Stimulated activated CD8-positive, alpha-beta memory T cell treated with anti-CD3 and anti-CD28 coated beads, Interleukin-15, amount 100 ng/mL, for 48 hours (primary cell): ENCODE data around the gene SRP54.
A peak's percentile ranks its signal among the peaks of the same experiment; 100 is the strongest.
"Not testable (repeated sequence)": the region's sequence is repeated elsewhere in the genome, so short reads cannot be mapped to it uniquely, and the experiment has no call there.

Experiments used
- DNase-seq, 2 donors: peaks; one replicate each; pipeline ENCODE4 v3.0.0-alpha.2; 2020; ENCODE audit warnings: low read depth in 2 of 2

The SRP54 gene

DNA sequence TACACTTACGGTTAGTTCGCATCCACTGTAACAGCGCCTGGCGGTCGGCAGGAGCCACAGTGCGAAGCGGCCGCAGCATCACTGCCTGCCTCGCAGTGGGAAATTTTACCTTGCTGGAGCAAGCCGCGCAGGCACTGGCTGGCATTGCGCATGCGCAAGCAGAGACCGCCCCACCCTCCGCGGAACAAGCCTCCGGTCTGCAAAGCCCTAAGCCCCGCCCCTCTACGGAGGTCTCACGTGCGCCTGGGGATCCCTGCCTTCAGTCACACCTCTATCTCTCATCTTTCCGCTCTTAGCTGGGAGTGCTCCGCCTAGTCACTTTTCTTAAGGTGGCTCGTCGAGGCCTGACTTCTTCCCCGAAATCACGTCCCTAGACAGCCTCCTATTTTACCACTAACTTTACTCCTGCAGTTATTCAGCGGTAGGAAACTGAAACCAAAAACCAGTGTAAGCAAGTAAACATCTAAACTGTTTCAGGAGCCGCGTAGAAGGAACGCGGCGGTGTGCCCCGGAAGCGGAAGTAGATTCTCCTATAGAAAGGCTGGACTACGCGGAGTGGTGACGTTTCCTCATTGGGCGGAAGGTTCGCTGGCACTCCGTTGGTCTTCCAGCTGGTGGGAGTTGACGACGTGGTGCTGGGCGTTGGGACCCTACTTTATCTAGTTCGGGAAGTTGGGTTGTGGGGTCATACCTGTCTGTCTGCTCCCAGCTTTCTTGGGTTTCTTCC, at the start of gene SRP54:
Gene SRP54, plus strand, starts transcription at position 572 of the 727 bp plus-strand sequence. CDS start 13,718 bp downstream, outside the sequence.
- DNase-seq: peak; percentile 100

DNA sequence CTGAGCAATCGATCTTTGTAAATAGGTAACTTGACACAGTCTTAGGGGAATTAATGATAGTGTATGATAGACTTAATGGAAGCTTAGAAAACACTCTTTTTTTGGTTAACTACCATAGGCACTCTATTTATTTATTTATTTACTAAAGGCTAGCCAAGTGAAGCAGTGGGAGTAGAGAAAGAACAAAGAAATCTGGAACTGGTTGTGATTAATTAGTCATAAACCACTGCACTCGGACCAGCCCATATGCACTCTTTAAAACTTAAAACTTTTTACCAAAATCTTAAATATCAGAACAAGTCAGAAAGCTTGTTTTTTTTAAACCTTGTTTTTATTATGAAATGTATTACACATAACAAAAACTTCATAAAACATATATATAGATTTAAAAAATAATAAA, 49.5 kb upstream of the SRP54 start:
- no peak for DNase-seq

DNA sequence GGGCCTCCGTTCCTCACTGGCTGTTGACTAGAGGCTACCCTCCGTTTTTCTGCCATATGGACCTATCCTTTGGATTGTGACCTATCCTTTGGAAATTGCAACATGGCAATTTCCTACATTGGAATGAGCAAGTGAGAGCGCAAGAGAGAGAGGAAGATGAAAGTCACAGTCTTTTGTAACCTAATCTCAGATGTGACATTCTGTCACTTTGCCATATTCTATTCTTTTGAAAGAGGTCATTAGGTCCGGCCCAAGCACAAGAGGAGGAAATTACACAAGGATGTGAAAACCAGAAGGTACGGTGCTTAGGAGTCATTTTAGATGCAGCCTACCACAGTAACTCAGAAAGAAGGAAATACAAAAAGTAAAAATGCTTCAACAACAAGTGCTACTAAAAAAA, 47.3 kb upstream of the SRP54 start:
- DNase-seq: no peak

DNA sequence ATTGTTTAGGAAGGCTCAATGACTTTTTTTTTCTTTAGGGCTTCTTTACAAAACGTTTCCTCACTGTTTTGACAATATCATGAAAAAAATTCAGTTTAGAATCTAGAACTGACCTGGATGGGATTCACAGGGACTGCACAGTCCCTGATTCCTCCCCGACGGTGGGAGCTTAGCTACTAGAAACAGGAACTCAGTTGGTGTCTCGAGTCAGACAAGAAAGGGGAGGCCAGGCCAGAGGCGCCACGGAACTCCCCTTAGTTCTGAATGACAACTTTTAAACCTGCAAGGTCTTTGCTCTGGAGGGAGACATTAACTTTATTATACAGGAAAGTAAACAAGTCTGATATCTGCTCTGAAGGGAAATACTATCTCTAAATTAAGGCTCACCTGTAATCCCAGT, 45.4 kb upstream of the SRP54 start:
- no peak for DNase-seq

DNA sequence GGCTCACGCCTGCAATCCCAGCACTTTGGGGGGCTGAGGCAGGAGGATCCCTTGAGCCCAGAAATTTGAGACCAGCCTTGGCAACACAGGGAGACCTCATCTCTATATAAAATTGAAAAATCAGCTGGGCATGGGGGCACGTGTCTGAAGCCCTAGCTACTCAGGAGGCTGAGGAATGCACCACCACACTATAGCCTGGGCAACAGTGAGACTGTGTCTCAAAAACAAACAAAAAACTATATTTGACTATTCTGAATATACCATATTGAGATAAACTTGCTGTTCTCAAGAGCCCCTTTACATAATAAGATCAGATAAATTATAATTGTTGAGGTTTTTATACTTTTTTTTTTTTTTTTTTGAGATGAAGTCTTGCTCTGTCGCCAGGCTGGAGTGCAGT, 44.9 kb upstream of the SRP54 start:
- no peak for DNase-seq

DNA sequence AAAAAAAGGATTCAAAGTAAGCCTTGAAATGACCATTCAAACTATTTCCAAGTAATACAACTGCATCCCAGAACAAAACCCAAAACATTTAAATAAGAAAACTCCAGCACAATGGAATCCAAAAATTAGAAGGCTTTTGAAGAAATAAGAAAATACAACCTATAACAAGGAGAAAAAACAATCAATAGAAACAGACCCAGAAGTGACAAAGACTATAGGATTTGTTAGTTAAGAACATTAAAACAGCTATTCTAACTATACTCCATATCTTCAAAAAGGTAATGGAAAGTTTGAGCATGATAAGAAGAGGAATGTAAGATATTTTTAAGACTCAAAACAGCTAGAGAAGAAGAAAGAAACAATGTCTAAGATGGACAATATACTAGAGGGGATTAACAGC, 39.3 kb upstream of the SRP54 start:
- DNase-seq: no peak

DNA sequence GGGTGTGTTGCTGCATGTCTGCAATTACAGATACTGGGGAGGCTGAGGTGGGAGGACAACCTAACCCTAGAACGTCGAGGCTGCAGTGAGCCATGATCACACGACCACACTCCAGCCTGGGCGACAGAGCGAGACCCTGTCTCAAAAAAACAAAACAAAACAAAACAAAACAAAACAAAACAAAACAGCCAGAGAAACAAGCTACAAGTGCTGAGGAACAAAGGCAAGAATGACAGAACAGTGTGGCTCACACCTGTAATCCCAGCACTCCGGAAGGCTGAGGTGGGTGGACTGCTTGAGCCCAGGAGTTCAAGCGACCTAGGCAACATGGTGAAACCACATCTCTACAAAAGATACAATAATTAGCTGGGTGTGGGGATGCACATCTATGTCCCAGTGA, 38.0 kb upstream of the SRP54 start:
- no peak for DNase-seq

DNA sequence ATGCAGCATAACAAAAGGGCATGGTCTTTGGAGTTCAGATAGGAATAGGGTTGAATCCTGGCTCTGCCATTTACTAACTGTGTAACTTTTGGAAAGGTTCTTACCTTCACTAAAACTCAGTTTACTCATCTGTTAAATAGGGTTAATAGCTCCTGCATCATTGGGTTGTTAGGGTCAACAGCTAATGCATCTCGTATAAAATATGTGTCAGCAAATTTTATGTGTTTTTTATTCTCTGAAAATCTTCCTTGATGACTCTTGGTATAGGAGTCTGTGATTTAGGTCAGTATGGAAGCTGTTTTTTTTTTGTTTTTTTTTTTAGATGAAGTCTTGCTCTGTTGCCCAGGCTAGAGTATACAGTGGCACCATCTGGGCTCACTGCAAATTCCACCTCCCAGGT, 36.1 kb upstream of the SRP54 start:
- no peak for DNase-seq

DNA sequence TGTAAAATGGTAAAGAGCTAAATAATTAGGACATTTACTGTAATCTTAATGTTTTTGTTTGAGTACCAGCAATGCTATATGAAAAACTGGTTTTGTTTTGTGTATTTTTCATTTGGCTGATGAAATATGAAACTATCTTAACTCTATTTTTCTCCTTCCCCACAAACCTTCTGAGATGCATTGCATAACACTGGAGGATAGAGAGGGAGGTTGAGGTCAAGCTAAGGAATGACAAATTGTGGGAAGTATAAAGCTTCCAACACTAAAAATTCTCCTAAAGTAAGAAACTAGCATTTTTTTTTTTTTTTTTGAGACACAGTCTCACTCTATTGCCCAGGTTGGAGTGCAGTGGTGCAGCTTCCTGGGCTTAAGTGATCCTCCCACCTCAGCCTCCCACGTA, 31.5 kb upstream of the SRP54 start:
- DNase-seq: no peak

DNA sequence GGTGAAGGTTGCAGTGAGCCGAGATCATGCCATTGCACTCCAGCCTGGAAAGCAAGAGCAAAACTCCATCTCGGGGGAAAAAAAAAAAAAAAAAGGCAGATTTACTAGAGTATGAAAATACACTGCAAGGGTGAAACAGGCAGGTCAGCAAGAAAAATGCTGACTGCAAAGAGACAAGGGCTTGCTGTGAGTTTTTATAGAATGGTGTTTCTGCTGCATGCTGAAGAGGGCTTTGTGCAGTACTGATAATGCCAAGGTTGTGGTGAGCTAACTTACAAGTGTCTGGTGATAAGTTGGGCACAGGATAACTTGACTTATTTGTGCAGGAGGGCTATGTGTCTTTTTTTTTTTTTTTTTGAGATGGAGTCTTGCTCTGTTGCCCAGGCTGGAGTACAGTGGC, 25.9 kb upstream of the SRP54 start:
- DNase-seq: no peak

DNA sequence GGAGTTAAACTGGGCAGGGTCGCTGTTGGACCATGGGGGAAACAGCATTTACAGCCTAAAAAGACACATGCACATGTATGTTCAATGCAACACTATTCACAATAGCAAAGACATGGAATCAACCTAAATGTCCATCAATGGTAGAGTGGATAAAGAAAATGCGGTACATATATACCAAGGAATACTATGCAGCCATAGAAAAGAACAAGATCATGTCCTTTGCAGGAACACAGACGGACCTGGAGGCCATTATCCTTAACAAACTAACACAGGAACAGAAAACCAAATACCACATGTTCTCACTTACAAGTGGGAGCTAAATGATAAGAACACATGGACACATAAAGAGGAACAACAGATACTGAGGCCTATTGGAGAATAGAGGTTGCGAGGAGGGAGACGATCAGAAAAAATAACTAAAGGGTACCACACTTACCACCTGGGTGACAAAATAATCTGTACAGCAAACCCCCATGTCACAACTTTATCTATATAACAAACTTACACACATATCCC, 25.0 kb upstream of the SRP54 start:
- DNase-seq: no peak

DNA sequence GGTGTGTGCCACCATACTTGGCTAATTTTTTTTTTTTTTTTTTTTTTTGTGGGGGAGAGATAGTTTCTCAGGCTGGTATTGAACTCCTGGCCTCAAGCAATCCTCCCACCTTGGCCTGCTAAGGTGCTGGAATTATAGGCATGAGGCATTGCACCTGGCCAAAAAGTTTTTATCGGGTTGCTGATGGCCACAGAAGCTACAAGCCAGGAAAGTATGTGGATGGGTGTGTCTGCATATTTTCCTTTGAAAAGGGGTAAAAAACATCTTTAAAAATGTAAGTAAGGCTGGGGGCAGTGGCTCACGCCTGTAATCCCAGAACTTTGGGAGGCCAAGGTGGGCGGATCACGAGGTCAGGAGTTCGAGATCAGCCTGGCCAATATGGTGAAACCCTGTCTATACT, 20.7 kb upstream of the SRP54 start:
- DNase-seq: not testable (repeated sequence)

DNA sequence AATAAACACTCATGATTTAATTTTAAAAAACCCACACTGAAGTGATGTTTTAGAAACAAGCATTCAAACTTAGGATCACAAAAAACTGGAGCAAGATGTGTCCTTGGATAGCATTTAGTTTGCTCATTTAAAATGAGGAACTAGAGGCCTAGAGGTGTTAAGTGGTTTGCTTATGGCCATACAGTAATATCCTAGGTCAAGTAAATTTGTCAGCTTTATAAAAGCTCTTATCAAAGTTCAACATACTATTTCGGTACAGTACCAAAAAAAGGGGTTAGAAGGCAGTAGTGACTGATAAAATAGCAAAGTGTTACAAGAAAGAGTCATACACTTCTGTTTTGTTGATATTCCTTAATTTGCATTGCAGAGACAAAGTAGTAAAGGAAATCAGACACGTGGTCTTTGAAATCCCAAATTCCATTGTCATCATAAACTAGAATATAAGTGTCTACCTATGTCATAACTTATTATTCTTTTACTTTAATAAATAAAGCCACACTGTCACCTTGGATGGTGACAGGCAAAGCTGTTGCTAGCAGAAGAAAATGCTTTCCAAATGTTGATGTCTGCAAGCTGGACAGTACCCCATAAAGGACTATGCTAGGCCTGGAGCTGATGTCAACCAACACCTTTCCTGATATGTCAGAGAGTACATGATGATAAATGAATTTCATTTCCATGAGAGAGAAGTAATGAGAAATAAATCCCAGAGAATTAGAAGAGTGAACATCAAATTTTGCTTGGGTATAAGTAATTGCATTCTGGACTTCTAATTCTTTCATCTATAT, 17.6 kb upstream of the SRP54 start:
- no peak for DNase-seq

DNA sequence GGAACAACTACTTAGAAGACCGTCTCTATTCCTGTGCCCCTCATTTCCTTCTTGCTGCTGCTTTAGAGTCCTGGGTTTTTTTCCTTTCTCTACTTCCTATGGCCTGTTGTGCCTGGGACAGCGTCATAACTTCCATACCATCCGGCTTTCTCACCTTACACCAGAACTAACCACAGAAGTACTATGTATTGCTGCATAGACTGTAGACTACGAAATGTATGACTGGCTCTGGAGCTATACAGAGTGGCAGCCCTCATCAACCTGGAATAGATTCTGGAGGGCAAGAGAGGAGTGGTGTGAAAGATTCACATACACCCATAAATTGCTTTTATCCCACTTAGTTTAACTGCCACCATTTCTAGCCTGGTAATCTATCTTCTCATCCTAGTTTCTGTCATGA, 16.9 kb upstream of the SRP54 start:
- no peak for DNase-seq

DNA sequence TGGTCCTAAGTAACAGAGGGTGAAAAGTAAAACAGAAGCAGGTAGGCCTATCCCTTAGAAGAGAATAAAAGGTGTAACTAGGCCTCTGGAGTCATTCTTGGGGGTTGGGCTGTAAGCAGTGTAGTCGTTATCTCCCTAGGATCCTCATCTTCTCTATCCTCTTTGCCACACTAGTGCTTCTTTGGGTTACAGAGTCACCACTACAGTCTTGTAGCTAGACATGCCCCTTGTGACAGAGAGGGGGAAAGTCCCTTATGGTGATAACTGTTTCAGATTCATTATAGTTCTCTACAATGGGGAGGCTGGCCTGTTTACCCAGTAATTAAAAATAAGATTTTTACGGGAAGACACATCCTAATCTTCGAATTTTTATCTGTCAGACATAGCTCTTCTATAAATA, 16.4 kb upstream of the SRP54 start:
- DNase-seq: no peak

DNA sequence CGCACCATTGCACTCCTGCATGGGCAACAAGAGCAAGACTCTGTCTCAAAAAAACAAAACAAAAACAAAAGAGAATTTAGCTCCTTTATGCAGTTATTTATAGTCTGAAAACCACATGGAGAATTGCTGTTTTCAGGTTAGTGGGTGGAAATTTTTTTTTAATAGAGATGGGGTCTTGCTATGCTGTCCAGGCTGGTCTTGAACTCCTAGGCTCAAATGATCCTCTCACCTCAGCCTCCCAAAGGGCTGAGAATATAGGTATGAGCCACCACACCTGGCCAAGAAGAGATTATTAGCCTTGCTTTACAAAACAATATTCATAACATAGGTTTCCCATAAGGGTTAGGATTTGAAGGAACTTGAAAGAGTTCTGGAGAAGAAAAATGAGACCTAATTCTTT, 12.1 kb upstream of the SRP54 start:
- no peak for DNase-seq

DNA sequence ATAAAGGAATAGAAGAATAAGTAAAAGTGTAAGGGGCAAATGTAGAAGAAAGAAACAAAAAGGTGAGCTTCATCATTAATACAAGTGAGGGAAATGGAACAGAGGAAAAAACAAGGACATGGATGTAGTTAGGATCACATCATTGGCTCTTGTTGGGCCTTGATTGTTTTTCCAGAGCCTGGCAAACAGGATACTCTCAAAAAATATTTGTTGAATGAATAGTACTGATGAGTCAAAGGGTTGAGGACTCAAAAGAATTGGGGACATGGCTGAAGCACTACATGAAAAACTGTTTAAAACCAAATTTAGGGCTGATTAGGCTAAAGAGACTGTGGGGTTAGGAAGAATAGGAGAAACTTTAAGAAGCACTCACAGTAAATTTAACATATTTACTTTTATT, 11.4 kb upstream of the SRP54 start:
- DNase-seq: no peak

DNA sequence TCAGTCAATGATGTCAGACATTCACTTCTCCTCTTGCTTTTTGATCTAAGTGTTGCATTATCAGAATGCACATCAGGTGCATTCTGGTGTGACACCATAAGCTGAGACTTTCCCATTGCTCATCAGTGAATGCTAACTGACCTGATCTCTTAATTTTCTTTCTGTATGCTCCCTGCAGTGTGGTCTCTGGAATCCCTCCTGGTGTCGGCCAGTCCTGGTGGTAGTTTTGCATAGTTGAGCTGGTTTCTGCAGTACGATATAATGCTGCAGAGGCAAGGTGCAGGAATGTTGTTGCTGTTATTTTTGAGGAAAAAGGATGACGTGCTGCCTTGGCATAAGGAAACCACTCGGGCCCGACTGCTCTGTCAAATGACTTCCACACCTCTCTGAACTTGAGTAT, 11.0 kb upstream of the SRP54 start:
- DNase-seq: no peak

DNA sequence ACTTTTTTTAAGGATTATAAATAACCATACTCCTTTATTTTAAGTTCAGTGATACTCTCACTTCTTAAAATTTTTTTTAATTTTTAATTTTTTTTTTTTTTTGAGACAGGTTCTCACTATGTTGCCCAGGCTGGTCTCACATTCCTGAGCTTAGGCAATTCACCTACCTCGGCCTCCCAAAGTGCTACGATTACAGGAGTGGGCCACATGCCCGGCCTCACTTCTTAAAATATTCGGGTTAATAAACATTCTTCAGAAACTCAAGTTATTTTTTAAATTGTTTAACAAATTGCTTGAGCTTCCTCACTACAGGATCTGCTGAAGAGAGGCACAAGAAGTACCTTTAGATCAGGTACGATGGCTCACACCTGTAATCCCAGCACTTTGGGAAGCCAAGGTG, 4.3 kb upstream of the SRP54 start:
- DNase-seq: no peak

DNA sequence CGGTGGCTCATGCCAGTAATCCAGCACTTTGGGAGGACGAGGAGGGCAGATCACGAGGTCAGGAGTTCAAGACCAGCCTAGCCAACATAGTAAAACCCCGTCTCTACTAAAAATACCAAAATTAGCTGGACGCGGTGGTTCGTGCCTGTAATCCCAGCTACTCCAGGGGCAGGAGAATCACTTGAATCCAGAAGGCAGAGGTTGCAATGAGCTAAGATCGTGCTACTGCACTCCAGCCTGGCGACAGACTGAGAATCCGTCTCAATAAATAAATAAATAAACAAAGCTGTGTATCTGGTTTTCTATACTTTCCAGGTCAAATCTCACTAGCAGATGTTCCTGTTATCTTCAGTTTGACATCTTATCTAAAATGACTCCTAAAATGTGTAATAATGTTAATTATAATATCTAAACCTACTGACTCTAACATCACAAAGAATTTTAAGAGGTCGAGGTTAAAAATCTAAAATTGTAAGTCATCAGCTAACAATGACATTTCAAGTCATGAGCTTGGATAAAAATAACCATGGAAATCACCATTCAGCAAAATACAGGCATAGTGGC, 2.4 kb upstream of the SRP54 start:
- no peak for DNase-seq

DNA sequence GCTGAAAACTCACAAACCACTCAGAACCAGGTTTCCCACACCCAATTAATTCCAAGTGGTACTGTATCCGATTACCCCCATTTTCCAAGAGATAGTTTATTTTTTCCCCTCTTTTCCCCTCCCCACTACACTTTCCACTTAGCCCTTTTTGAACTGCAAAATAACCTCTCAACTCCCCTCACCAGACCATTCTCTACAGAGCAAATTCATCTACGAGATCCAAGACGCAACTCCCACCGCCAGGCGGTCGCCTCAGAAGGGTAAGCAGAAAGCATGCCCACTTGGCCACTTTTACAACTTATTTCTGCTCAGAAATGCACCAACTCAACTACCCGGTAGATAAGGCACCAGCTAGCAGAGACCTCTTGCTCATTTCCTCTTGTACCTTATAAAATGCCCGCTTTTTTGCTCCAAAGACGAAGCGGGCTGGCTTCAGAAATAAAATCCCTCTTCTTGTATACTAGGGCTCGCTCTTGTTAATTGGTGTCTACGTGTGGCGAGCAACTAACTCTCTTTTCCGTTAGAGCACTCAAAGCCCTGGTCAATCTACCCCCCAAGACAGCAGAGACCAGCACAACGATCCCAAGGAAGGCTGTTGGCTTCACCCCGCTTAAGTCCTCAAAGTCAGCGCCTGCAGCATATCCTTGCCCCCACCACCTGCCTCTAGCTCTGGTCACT, 910 bp upstream of the SRP54 start:
- peak; percentile 6 to 12 for DNase-seq

DNA sequence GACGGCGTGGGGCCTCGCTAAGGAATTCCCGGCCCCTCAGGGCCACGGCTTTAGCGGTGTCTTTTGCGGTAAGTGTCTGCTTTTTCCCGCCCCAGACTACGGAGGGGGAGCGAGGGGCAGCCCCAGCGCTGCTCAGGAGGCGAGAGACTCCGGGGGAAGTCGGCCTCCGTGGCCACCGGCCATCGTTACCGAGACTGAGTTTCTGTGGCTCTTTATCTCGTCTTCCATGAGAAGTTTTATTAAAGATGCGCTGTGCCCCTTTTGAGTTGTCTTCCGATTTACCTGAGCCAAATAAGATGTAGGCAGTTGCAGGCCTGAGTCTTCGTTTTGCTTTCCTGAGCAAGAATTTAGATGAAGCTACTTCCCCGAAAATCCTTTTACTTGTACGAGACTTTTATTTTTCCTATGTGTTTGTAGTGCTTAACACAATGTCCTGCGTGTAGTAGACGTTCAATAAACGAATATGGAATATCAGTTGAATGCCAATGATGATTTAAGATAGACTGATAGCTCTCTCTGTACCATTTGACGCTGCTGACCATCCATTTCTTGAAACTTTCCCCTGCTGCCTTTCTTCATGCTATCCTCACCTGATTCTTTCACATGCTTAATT, 462 bp downstream of the SRP54 start:
- DNase-seq: no peak
